Thymus (tissue), 11 donors: Measurements from ENCODE around the gene DNAH10. TPM values are rescaled to one million over a fixed set of nuclear protein-coding genes. Genes with fewer than 3 reads are reported as not detected.

ENCODE experiments used
- DNase-seq, 9 donors: peaks; one replicate each; pipeline ENCODE4 v3.0.0-alpha.2; 2013; ENCODE audit warnings: low spot score in 9 of 9, low read depth in 6 of 9, missing footprints in 1 of 9
- H3K27ac ChIP-seq, 2 donors: one replicate each; pipeline ENCODE4 v1.5.1; 2013; ENCODE audit warnings: control low read depth in 1 of 2, low read depth in 1 of 2, low read length in 1 of 2, mild to moderate bottlenecking in 1 of 2, moderate library complexity in 1 of 2
- H3K27me3 ChIP-seq, 2 donors: one replicate each; pipeline ENCODE4 v1.5.1; 2013; ENCODE audit warnings: low read length in 1 of 2; ENCODE audit not compliant: control insufficient read depth in 2 of 2, insufficient read depth in 1 of 2
- H3K36me3 ChIP-seq, 2 donors: one replicate each; pipeline ENCODE4 v1.5.1; 2013; ENCODE audit warnings: low read length in 1 of 2, mild to moderate bottlenecking in 1 of 2, moderate library complexity in 1 of 2; ENCODE audit not compliant: control insufficient read depth in 2 of 2, insufficient read depth in 2 of 2
- H3K4me1 ChIP-seq, 2 donors: one replicate each; pipeline ENCODE4 v1.5.1; 2013; ENCODE audit warnings: low read length in 2 of 2; ENCODE audit not compliant: control insufficient read depth in 2 of 2, insufficient read depth in 2 of 2
- H3K4me3 ChIP-seq, 2 donors: one replicate each; pipeline ENCODE4 v1.5.1; 2013; ENCODE audit warnings: low read length in 2 of 2, control low read depth in 1 of 2, mild to moderate bottlenecking in 1 of 2
- H3K9me3 ChIP-seq, 2 donors: one replicate each; pipeline ENCODE4 v1.5.1; 2013; ENCODE audit warnings: low read length in 1 of 2, mild to moderate bottlenecking in 1 of 2; ENCODE audit not compliant: control insufficient read depth in 2 of 2, insufficient read depth in 1 of 2
- WGBS: extraction: QIAGEN DNeasy Blood & Tissue Kit; methylation state at CpG from one replicate; pipeline ENCODE4 v1.1.7; 2013; 5-methylcytosine and 5-hydroxymethylcytosine counted together
- polyA plus RNA-seq: library from polyadenylated mRNA; stranded (reverse); fragments of 200-250 nt; gene quantifications from one replicate; pipeline ENCODE4 v1.2.3, GENCODE V29; 2013
- total RNA-seq: library from RNA; stranded (reverse); fragments of 120-200 nt; gene quantifications from one replicate; pipeline ENCODE4 v1.2.4, GENCODE V29; 2013
- donor health status: healthy.

Gene DNAH10
- total and polyA plus RNA-seq, 2 donors, result 0.47 to 0.82 TPM

GRCh38 chr12:123928897-123929296, 166.8 kb downstream of the DNAH10 start:
- WGBS, result 90% methylated on average over 7 of the region's 7 CpGs
- H3K27ac ChIP-seq, result peak overlapping the region in 1 of 2 donors; percentile 92
- no peaks in the 10 kb centered on the region for H3K27me3 ChIP-seq
- H3K4me1 ChIP-seq, result peaks cover 58 to 66% of the 10 kb centered on the region in 2 donors
- no peak overlapping the region for H3K4me3 ChIP-seq
- no peaks in the 10 kb centered on the region for H3K36me3 ChIP-seq
- DNase-seq, result no peak
- no peaks in the 10 kb centered on the region for H3K9me3 ChIP-seq

- H3K4me1 ChIP-seq, result peaks cover 70 to 78% of the 10 kb centered on the region in 2 donors
- H3K4me3 ChIP-seq, result no peak overlapping the region
- H3K27ac ChIP-seq, result peak overlapping the region; percentile 80 to 92
- no peaks in the 10 kb centered on the region for H3K36me3 ChIP-seq
- 76% methylated on average over 9 of the region's 9 CpGs for WGBS
- H3K27me3 ChIP-seq, result no peaks in the 10 kb centered on the region
- DNase-seq, result peak; percentile 50 to 90 (median 73)
- H3K9me3 ChIP-seq, result no peaks in the 10 kb centered on the region
Measured at GRCh38 chr12:123929946-123930583, 168.0 kb downstream of the DNAH10 start.

GRCh38 chr12:123931686-123932321, 169.7 kb downstream of the DNAH10 start:
- H3K4me1 ChIP-seq, result peaks cover 71 to 83% of the 10 kb centered on the region in 2 donors
- H3K4me3 ChIP-seq, result peak overlapping the region in 1 of 2 donors; percentile 24
- H3K9me3 ChIP-seq, result no peaks in the 10 kb centered on the region
- peaks cover 4 to 10% of the 10 kb centered on the region in 2 donors for H3K36me3 ChIP-seq
- H3K27ac ChIP-seq, result peak overlapping the region; percentile 50 to 82
- no peaks in the 10 kb centered on the region for H3K27me3 ChIP-seq
- 41% methylated on average over 14 of the region's 14 CpGs for WGBS
- DNase-seq, result peak; percentile 52 to 86 (median 68)

- Histone ChIP-seq H3K4me3 (no peak overlapping the region), H3K27me3 (no peaks in the 10 kb centered on the region), H3K27ac (no peak overlapping the region), H3K4me1 (peaks cover 76 to 85% of the 10 kb centered on the region in 2 donors), H3K9me3 (peaks cover 0 to 5% of the 10 kb centered on the region in 2 donors), H3K36me3 (peaks cover 9 to 16% of the 10 kb centered on the region in 2 donors)
- 94% methylated on average over 14 of the region's 14 CpGs for WGBS
- no peak for DNase-seq
Measured at GRCh38 chr12:123933214-123933613, 171.1 kb downstream of the DNAH10 start.

GRCh38 chr12:123934016-123934620, 172.0 kb downstream of the DNAH10 start:
- WGBS, result 55% methylated on average over 11 of the region's 11 CpGs

GRCh38 chr12:123934829-123935228, 172.7 kb downstream of the DNAH10 start:
- 91% methylated on average over 9 of the region's 9 CpGs for WGBS
- H3K9me3 ChIP-seq, result peaks cover 0 to 5% of the 10 kb centered on the region in 2 donors

More at GRCh38 chr12:123934016-123934620, 172.0 kb downstream of the DNAH10 start:
- no peak overlapping the region for H3K4me3 ChIP-seq
- no peaks in the 10 kb centered on the region for H3K27me3 ChIP-seq
- peaks cover 9 to 16% of the 10 kb centered on the region in 2 donors for H3K36me3 ChIP-seq
- H3K9me3 ChIP-seq, result peaks cover 0 to 5% of the 10 kb centered on the region in 2 donors
- peaks cover 73 to 83% of the 10 kb centered on the region in 2 donors for H3K4me1 ChIP-seq
- peak overlapping the region in 1 of 2 donors; percentile 53 for H3K27ac ChIP-seq
- DNase-seq, result peak in 2 of 9 donors; percentile 50 to 69

GRCh38 chr12:123935956-123936355, 173.9 kb downstream of the DNAH10 start:
- DNase-seq, result no peak
- Histone ChIP-seq H3K4me3 (no peak overlapping the region), H3K9me3 (peaks cover 0 to 5% of the 10 kb centered on the region in 2 donors), H3K27me3 (no peaks in the 10 kb centered on the region), H3K27ac (no peak overlapping the region), H3K36me3 (peaks cover 14 to 24% of the 10 kb centered on the region in 2 donors), H3K4me1 (peaks cover 56 to 64% of the 10 kb centered on the region in 2 donors)
- 98% methylated on average over 7 of the region's 7 CpGs for WGBS

More at GRCh38 chr12:123934829-123935228, 172.7 kb downstream of the DNAH10 start:
- no peak for DNase-seq
- Histone ChIP-seq H3K4me1 (peaks cover 66 to 75% of the 10 kb centered on the region in 2 donors), H3K27ac (peak overlapping the region in 1 of 2 donors; percentile 53), H3K4me3 (no peak overlapping the region), H3K27me3 (no peaks in the 10 kb centered on the region), H3K36me3 (peaks cover 9 to 19% of the 10 kb centered on the region in 2 donors)

GRCh38 chr12:123936471-123936870, 174.4 kb downstream of the DNAH10 start:
- H3K27ac ChIP-seq, result no peak overlapping the region
- H3K4me1 ChIP-seq, result peaks cover 51 to 59% of the 10 kb centered on the region in 2 donors
- 98% methylated on average over 18 of the region's 18 CpGs for WGBS
- peaks cover 17 to 24% of the 10 kb centered on the region in 2 donors for H3K36me3 ChIP-seq
- no peaks in the 10 kb centered on the region for H3K27me3 ChIP-seq
- peaks cover 0 to 9% of the 10 kb centered on the region in 2 donors for H3K9me3 ChIP-seq
- no peak overlapping the region for H3K4me3 ChIP-seq
- no peak for DNase-seq
